Smooth muscle cell of trachea (primary cell): Measurements from ENCODE around the gene FAM13B. TPM values are rescaled to one million over a fixed set of nuclear protein-coding genes. Genes with fewer than 3 reads are reported as not detected.

Experiments
- total RNA-seq: library from RNA; depleted of rRNA; stranded (reverse); fragments of >200 nt; gene quantifications from 2 replicates; pipeline ENCODE4 v1.2.1, GENCODE V29; 2014

The FAM13B gene
- 20.2 and 33.5 TPM in 2 replicates for total RNA-seq

GRCh38 chr5:138032572-138033385 lies at the start of gene FAM13B:
TSS of gene FAM13B (minus strand) at chr5:138033079. CDS start at chr5:138019111, 13,968 bp downstream.

GRCh38 chr5:137888863-137889759 lies 143.8 kb downstream of the FAM13B start, which contains the start of gene PKD2L2:
TSS of gene PKD2L2 (plus strand) at chr5:137889457. CDS start at chr5:137889492, 35 bp downstream.

Other genes starting within 250 kb of the FAM13B start
- gene MYOT, start 165.2 kb downstream of the FAM13B start, total RNA-seq, result not detected in 2 replicates
- not detected in 2 replicates for gene PKD2L2, start 143.6 kb downstream of the FAM13B start, total RNA-seq
- not detected in 2 replicates for gene WNT8A, start 51.0 kb upstream of the FAM13B start, total RNA-seq
- gene NME5, start 106.3 kb upstream of the FAM13B start, total RNA-seq, result 2.6 and 2.8 TPM in 2 replicates
- 35.7 and 60.1 TPM in 2 replicates for gene BRD8, start 145.6 kb upstream of the FAM13B start, total RNA-seq
- gene KIF20A, start 146.0 kb upstream of the FAM13B start, total RNA-seq, result 12.2 and 108 TPM in 2 replicates
- gene CDC23, start 180.2 kb upstream of the FAM13B start, total RNA-seq, result 23.8 and 25.0 TPM in 2 replicates
- gene GFRA3, start 241.5 kb upstream of the FAM13B start, total RNA-seq, result not detected in 2 replicates